Vagina (tissue), 2 donors: Measurements from ENCODE around the gene C10orf88.

ENCODE experiments used
- POLR2A ChIP-seq, 2 donors: fragments of 450-650 bp; IDR thresholded peaks; one replicate each; pipeline ENCODE4 v1.6.1; 2017; ENCODE audit warnings: antibody characterized with exemption in 2 of 2, mild to moderate bottlenecking in 2 of 2, moderate library complexity in 2 of 2
- POLR2AphosphoS5 ChIP-seq, 2 donors: sonication (generic); formaldehyde crosslinking; IDR thresholded peaks; one replicate each; pipeline ENCODE4 v1.9.0; 2017; ENCODE audit warnings: antibody characterized with exemption in 2 of 2, mild to moderate bottlenecking in 2 of 2, low read depth in 1 of 2; ENCODE audit not compliant: insufficient read depth in 1 of 2
- TF ChIP-seq, protein P1 (sequence below), 3 experiments: fragments of 450-650 bp in 2 of 3; fragments of 200-600 bp in 1 of 3; sonication (generic) in 1 of 3; IDR thresholded peaks; one replicate each; pipeline ENCODE4 v1.5.1; 2017 to 2019; ENCODE audit warnings: antibody characterized with exemption in 3 of 3, mild to moderate bottlenecking in 2 of 3, moderate library complexity in 2 of 3

DNA sequence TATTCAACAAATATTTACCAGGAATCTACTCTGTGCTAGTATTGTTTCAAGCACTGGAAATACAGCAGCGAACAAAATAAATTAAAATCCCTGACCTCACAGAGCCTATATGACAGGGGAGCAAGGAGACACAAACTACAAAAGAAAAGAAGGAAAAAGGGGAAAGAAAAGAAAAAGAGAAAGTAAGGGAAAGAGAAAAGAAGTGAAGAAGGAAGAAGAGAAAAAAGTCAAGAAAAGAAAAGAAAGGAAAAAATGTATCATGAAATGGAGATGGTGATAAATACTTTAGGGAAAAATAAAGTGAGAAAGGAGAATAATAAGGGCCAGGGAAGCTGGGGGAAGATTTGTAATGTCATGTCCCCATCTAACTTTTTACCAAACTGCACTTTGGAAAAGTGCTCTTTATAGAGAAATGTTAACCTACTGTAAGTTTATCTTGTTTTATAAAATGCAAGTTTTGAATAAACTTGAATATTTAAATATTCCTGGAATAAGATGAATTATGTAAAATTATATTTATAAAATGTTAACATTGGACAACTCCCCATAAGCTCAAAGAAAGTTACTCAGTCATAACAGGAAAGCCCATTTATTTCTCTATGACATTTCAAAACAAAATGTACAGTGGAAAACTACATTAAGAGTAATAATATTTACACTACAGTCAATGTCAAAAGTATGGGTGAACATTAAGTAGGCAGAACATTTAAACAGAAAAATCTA, 14.7 kb downstream of the C10orf88 start:
- TF ChIP-seq POLR2A (IDR thresholded peaks at IDR 0.05) (no peak), POLR2AphosphoS5 (IDR thresholded peaks at IDR 0.05; ENCODE audit: insufficient read depth in 1 of 2, low read depth in 1 of 2) (no peak)
- TF ChIP-seq, protein P1, sequence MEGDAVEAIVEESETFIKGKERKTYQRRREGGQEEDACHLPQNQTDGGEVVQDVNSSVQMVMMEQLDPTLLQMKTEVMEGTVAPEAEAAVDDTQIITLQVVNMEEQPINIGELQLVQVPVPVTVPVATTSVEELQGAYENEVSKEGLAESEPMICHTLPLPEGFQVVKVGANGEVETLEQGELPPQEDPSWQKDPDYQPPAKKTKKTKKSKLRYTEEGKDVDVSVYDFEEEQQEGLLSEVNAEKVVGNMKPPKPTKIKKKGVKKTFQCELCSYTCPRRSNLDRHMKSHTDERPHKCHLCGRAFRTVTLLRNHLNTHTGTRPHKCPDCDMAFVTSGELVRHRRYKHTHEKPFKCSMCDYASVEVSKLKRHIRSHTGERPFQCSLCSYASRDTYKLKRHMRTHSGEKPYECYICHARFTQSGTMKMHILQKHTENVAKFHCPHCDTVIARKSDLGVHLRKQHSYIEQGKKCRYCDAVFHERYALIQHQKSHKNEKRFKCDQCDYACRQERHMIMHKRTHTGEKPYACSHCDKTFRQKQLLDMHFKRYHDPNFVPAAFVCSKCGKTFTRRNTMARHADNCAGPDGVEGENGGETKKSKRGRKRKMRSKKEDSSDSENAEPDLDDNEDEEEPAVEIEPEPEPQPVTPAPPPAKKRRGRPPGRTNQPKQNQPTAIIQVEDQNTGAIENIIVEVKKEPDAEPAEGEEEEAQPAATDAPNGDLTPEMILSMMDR (IDR thresholded peaks at IDR 0.05) = no peak
